Fibroblast of lung (primary cell): ENCODE data around the gene PLCH2.

ENCODE experiments used
- CTCF ChIP-seq, 2 donors: IDR thresholded peaks in 1 of 2; conservative IDR thresholded peaks in 1 of 2; 1 replicate in 1 of 2; 2 replicates in 1 of 2; pipeline ENCODE4 v1.5.1; 2011 to 2012; ENCODE audit warnings: low read length in 2 of 2, control low read depth in 1 of 2, inconsistent platforms in 1 of 2, low read depth in 1 of 2, mild to moderate bottlenecking in 1 of 2
- EZH2 ChIP-seq: IDR thresholded peaks from 2 replicates; pipeline ENCODE4 v1.5.1; 2012; ENCODE audit warnings: low read length, control low read depth, mild to moderate bottlenecking; ENCODE audit errors: missing control alignments

DNA sequence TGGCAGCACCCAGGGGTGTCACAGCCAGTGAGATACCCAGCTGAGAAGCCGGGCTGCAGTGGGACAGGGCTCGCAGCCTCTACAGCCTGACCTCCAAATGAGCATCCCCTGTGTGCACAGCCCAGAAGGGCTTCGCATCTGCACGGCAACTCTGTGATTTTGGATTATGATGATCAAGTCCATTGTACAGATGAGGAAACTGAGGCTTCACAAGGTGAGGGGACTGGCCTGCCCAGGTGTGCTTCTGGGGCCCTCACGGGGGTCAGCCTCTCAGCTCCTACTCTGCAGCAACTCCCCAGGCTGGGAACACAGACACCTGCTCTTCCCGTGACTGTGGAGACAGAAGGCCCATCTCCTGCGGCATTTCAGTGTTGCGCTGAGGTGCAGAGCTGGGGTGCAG, 62.8 kb downstream of the PLCH2 start:
- no peak for TF ChIP-seq EZH2
- no peak for TF ChIP-seq CTCF (conservative IDR thresholded peaks at IDR 0.05 in 1 of 2, IDR thresholded peaks at IDR 0.05 in 1 of 2; ENCODE audit: low read depth in 1 of 2, low read length in 2 of 2)
